Stimulated activated naive CD8-positive, alpha-beta T cell treated with anti-CD3 and anti-CD28 coated beads, Interleukin-15, amount 100 ng/mL, for 72 hours (primary cell): ENCODE results near the gene PAX5.
A peak's percentile ranks its signal among the peaks of the same experiment; 100 is the strongest.

Source experiments
- ATAC-seq: fragments of 150-1000 bp; cut with Tn5 transposase; 2 replicates; pipeline ENCODE4 v1.10.0; 2021; ENCODE audit warnings: mild to moderate bottlenecking, moderate library complexity
- DNase-seq, 2 donors: peaks; one replicate each; pipeline ENCODE4 v3.0.0; 2021 to 2022
- H3K27ac Mint-ChIP-seq, 2 donors: one replicate each; pipeline ENCODE4 v1.8.0; 2022; ENCODE audit warnings: mild to moderate bottlenecking in 2 of 2, mixed read lengths in 2 of 2, moderate library complexity in 2 of 2
- H3K27me3 Mint-ChIP-seq: one replicate; pipeline ENCODE4 v1.8.0; 2022; ENCODE audit warnings: mixed read lengths
- H3K4me1 Mint-ChIP-seq: one replicate; pipeline ENCODE4 v1.8.0; 2022; ENCODE audit warnings: mild to moderate bottlenecking, mixed read lengths
- H3K4me3 Mint-ChIP-seq, 2 donors: one replicate each; pipeline ENCODE4 v1.8.0; 2022; ENCODE audit warnings: mild to moderate bottlenecking in 2 of 2, mixed read lengths in 2 of 2, moderate library complexity in 1 of 2
- H3K9me3 Mint-ChIP-seq, 2 donors: one replicate each; pipeline ENCODE4 v1.8.0; 2022; ENCODE audit warnings: mixed read lengths in 2 of 2

PAX5 gene

DNA sequence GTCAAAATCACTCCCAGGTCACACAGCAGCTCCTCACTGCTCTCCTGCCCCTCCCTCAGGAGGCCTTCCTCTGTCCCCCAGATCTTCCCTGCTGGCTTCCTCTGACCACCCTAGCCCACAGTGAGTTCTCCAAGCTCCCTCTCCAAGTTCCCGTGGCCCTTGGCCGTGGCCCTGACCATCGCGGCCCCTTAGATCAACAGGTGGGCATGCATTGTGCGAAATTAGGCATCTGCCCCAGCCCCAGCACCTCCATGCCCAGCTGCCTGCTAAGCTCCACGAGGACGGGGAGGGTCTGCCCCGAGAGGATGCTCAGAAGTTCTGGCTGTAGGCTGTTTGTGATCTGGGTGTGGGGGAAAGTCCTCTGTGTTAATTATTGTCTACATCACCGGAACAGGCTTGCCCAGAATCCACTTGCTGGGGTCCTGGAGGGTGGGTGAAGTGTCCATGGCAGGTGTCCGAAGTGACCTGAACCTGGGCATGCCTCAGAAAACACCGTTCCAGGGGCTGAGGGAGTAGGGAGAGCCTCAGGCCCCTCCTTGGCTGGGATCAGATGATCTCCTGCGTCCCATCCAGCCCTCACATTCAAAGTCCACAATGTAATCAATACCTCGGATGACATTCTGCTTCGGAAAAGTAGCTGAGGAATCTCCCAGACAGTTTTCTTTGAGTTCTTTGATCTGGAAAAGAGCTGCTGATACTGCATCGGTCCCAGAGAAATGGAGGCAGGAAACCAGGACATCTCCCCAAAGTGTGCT lies 194.8 kb downstream of the PAX5 start:
- Mint-ChIP-seq H3K4me1 (no peaks in the 10 kb centered on the region), H3K27me3 (no peaks in the 10 kb centered on the region), H3K27ac (peak overlapping the region in 1 of 2 donors; percentile 17), H3K9me3 (no peaks in the 10 kb centered on the region), H3K4me3 (no peak overlapping the region)
- no peak for DNase-seq
- ATAC-seq, result no peak

GRCh38 chr9:36837431-36838405 lies 196.3 kb downstream of the PAX5 start:
- Mint-ChIP-seq H3K4me3 (no peak overlapping the region), H3K27me3 (no peaks in the 10 kb centered on the region), H3K4me1 (no peaks in the 10 kb centered on the region), H3K27ac (no peak overlapping the region), H3K9me3 (no peaks in the 10 kb centered on the region)
- ATAC-seq (no peak), DNase-seq (no peak)

DNA sequence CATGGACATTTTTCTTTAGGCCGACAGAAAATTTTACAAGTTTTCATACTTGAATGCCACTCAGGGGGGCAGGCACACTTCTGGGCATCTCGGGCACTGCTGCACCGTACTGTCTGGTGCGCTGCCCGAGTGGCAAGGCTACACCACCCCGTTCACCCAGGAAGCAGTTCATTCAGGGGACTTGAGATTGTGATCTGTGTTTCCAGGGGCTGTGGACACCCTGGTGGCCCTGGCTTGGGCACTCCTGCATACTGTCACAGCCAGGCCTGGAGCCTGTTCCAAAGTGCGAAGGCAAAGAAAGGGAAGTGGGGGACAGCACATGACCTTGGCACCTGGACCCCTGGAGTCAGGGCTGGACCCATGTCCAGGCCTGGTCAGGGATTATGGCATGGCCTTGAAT lies 197.6 kb downstream of the PAX5 start:
- no peak overlapping the region for H3K4me3 Mint-ChIP-seq
- no peak for DNase-seq
- H3K27ac Mint-ChIP-seq, result peak overlapping the region in 1 of 2 donors; percentile 3
- H3K9me3 Mint-ChIP-seq, result no peaks in the 10 kb centered on the region
- no peaks in the 10 kb centered on the region for H3K27me3 Mint-ChIP-seq
- no peaks in the 10 kb centered on the region for H3K4me1 Mint-ChIP-seq
- no peak for ATAC-seq

DNA sequence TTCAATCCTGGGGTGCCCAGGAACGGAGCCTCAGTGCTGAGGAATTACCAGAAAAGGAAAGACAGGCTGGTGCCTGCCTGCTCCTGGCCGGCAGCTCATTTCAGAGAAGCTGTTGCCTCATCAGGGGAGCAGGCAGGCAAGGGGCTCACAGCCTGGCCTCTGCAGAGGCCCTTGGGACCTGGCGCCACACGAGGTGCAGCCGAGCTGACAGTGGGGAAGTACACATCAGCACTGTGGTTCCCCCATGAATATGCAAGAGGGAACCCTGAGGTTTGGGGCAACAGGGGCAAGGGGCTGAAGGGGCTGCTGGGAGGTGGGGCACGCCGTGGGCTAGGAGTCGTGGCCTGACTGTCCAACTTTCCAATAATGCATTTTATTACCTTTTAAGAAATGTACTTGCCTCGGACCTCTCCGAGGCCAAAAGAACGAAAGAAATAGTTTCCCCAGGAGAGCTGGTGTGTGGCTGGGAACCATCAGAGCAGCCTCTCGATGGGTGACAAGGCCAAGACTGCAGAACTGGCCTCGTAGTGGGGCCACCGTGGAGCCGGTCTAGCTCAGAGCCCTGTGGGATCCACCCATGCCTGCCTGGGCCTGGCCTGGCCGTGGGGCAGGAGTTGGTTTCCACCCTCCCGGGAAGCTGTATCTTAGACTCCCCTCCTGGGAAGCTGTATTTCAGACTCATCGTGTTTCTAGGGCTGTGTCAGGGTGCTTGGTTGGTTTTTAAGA lies 198.6 kb downstream of the PAX5 start:
- peaks cover 7% of the 10 kb centered on the region for H3K27me3 Mint-ChIP-seq
- H3K4me3 Mint-ChIP-seq, result no peak overlapping the region
- no peak overlapping the region for H3K27ac Mint-ChIP-seq
- ATAC-seq (no peak), DNase-seq (no peak)
- no peaks in the 10 kb centered on the region for H3K9me3 Mint-ChIP-seq
- no peaks in the 10 kb centered on the region for H3K4me1 Mint-ChIP-seq

DNA sequence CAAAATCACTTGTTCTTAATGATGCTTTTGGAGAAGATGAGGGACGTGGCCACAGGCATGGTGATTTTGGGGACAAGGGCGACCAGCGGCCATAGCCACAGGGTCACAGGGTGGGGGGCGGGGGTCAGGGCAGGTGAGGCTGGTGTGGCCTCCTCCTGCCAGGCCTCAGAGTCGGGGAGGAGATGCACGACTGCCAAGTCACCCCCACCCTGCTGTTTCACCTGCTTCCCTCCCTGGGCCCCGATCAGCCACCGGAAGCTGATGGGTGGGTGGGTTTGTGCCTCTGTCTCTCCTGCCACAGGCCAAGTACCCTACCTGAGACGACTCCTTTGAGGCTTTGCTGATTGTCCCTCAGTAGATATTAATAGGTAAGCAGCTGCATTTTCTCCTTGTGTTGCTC lies 199.3 kb downstream of the PAX5 start:
- no peak for DNase-seq
- Mint-ChIP-seq H3K4me1 (no peaks in the 10 kb centered on the region), H3K27ac (no peak overlapping the region), H3K27me3 (peaks cover 7% of the 10 kb centered on the region), H3K9me3 (no peaks in the 10 kb centered on the region), H3K4me3 (no peak overlapping the region)
- ATAC-seq, result no peak

- H3K27ac Mint-ChIP-seq, result no peak overlapping the region
- ATAC-seq, result no peak
Observed at GRCh38 chr9:36833954-36834353, 200.1 kb downstream of the PAX5 start.

GRCh38 chr9:36832164-36832795 lies 201.8 kb downstream of the PAX5 start:
- H3K4me3 Mint-ChIP-seq, result no peak overlapping the region
- ATAC-seq (no peak), DNase-seq (no peak)
- H3K4me1 Mint-ChIP-seq, result no peaks in the 10 kb centered on the region
- peaks cover 7% of the 10 kb centered on the region for H3K27me3 Mint-ChIP-seq
- no peak overlapping the region for H3K27ac Mint-ChIP-seq
- no peaks in the 10 kb centered on the region for H3K9me3 Mint-ChIP-seq

More at GRCh38 chr9:36833954-36834353, 200.1 kb downstream of the PAX5 start:
- H3K27me3 Mint-ChIP-seq, result peaks cover 7% of the 10 kb centered on the region
- H3K4me1 Mint-ChIP-seq, result no peaks in the 10 kb centered on the region
- H3K4me3 Mint-ChIP-seq, result no peak overlapping the region
- no peaks in the 10 kb centered on the region for H3K9me3 Mint-ChIP-seq
- no peak for DNase-seq

- Mint-ChIP-seq H3K4me3 (no peak overlapping the region), H3K27ac (no peak overlapping the region), H3K27me3 (peaks cover 7% of the 10 kb centered on the region), H3K9me3 (no peaks in the 10 kb centered on the region), H3K4me1 (no peaks in the 10 kb centered on the region)
- DNase-seq (no peak), ATAC-seq (no peak)
Observed at GRCh38 chr9:36831381-36832161, 202.5 kb downstream of the PAX5 start.

DNA sequence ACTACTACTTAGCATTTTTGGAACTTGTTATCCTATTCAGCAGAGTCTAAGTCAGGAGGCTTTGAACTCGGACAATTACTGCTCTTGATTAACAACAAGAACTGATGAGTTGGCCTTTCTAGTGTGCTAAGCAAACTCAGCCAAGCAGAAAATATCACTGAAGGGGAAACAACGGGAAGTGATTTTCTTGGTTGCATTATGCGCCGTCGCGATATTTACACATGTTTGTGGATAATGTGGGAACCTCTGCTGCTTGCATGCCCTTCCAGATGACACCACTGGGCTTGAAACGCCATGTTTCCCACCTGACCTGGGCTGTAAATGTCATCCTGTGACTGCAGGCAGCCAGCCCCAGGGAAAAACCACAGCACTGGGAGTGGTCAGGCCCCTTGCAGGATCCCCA lies 205.5 kb downstream of the PAX5 start:
- no peaks in the 10 kb centered on the region for H3K9me3 Mint-ChIP-seq
- H3K27ac Mint-ChIP-seq, result no peak overlapping the region
- no peak overlapping the region for H3K4me3 Mint-ChIP-seq
- no peaks in the 10 kb centered on the region for H3K4me1 Mint-ChIP-seq
- H3K27me3 Mint-ChIP-seq, result peaks cover 7% of the 10 kb centered on the region
- ATAC-seq (no peak), DNase-seq (no peak)

- DNase-seq (no peak), ATAC-seq (no peak)
- H3K4me1 Mint-ChIP-seq, result no peaks in the 10 kb centered on the region
- H3K4me3 Mint-ChIP-seq, result no peak overlapping the region
- no peaks in the 10 kb centered on the region for H3K9me3 Mint-ChIP-seq
- H3K27ac Mint-ChIP-seq, result no peak overlapping the region
- peaks cover 7% of the 10 kb centered on the region for H3K27me3 Mint-ChIP-seq
Observed at GRCh38 chr9:36827593-36827992, 206.5 kb downstream of the PAX5 start.

GRCh38 chr9:36826581-36826980 lies 207.5 kb downstream of the PAX5 start:
- no peaks in the 10 kb centered on the region for H3K9me3 Mint-ChIP-seq
- no peak overlapping the region for H3K4me3 Mint-ChIP-seq
- H3K27ac Mint-ChIP-seq, result no peak overlapping the region
- DNase-seq, result no peak
- peaks cover 7% of the 10 kb centered on the region for H3K27me3 Mint-ChIP-seq
- H3K4me1 Mint-ChIP-seq, result no peaks in the 10 kb centered on the region
- ATAC-seq, result no peak

- Mint-ChIP-seq H3K9me3 (no peaks in the 10 kb centered on the region), H3K4me3 (no peak overlapping the region), H3K27ac (peak overlapping the region in 1 of 2 donors; percentile 71), H3K27me3 (peaks cover 5% of the 10 kb centered on the region), H3K4me1 (no peaks in the 10 kb centered on the region)
- ATAC-seq, result no peak
- DNase-seq, result no peak
Observed at GRCh38 chr9:36825179-36825578, 208.9 kb downstream of the PAX5 start.

- H3K4me1 Mint-ChIP-seq, result peaks cover under 1% of the 10 kb centered on the region
- H3K9me3 Mint-ChIP-seq, result no peaks in the 10 kb centered on the region
- peaks cover 14% of the 10 kb centered on the region for H3K27me3 Mint-ChIP-seq
- no peak overlapping the region for H3K27ac Mint-ChIP-seq
- ATAC-seq, result no peak
- no peak overlapping the region for H3K4me3 Mint-ChIP-seq
- DNase-seq, result no peak
Observed at GRCh38 chr9:36823934-36824333, 210.1 kb downstream of the PAX5 start.

GRCh38 chr9:36823466-36823865 lies 210.6 kb downstream of the PAX5 start:
- DNase-seq (no peak), ATAC-seq (no peak)
- peaks cover 19% of the 10 kb centered on the region for H3K27me3 Mint-ChIP-seq
- no peak overlapping the region for H3K27ac Mint-ChIP-seq
- H3K4me1 Mint-ChIP-seq, result peaks cover 5% of the 10 kb centered on the region
- no peak overlapping the region for H3K4me3 Mint-ChIP-seq
- no peaks in the 10 kb centered on the region for H3K9me3 Mint-ChIP-seq

GRCh38 chr9:36822201-36822600 lies 211.9 kb downstream of the PAX5 start:
- Mint-ChIP-seq H3K27me3 (peaks cover 31% of the 10 kb centered on the region), H3K4me1 (peaks cover 7% of the 10 kb centered on the region), H3K27ac (no peak overlapping the region), H3K4me3 (no peak overlapping the region), H3K9me3 (no peaks in the 10 kb centered on the region)
- ATAC-seq, result no peak
- DNase-seq, result no peak
